HG03354 (cell line): ENCODE measurements around the gene ITGB4.

ENCODE experiments used
- ATAC-seq: cut with Tn5 transposase; IDR thresholded peaks from one replicate; pipeline ENCODE4 v1.9.1; 2021; ENCODE audit warnings: mild to moderate bottlenecking; ENCODE audit not compliant: unreplicated experiment, poor library complexity, severe bottlenecking

The ITGB4 gene

DNA sequence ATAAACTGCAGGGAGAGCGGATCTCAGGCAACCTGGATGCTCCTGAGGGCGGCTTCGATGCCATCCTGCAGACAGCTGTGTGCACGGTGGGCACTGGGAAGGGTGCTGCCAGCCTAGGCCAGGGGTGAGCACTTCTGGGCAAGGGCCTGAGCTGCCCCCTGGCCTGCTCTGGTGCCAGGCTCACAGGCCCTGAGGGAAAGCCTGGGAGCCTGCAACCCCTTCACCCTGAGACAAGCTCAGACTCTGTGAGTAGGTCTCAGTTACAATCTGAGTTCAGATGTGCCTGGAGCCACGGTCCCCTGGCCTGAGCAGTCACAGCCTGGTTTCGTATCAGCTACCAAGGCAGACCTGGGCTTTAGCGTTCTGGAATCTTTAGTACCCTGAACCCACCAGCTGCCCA, 8.1 kb downstream of the ITGB4 start:
- no peak for ATAC-seq

GRCh38 chr17:75730065-75730464, 8.8 kb downstream of the ITGB4 start:
- no peak for ATAC-seq

DNA sequence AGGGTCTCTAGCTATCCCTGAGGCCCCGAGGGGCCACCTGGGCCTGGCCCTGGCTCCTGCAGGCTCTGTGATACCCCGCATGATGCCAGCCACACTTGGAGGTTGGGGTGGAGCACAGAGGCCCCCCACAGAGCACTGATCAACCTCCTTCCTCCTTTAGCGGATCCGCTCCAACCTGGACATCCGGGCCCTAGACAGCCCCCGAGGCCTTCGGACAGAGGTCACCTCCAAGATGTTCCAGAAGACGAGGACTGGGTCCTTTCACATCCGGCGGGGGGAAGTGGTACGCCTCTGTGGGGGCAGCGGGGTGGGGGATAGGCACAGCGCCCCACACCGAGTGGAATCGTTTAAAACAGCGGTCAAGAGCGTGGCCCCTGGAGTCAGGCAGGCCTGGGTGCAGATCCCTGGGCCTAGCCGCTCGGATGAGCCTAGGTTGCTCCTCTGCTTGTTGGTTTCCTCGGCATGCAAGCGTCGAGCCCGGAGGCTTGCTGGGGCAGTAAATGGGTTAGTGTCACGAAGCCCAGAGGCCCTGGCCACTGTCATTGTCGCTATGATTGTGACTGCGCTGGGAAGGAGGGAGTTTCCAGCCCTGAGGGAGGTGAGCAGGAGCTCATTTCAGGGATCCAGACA, 9.9 kb downstream of the ITGB4 start:
- no peak for ATAC-seq

- no peak for ATAC-seq
These were observed 10.6 kb downstream of the ITGB4 start for GRCh38 chr17:75731716-75732498.

- no peak for ATAC-seq
These were observed 12.2 kb downstream of the ITGB4 start for GRCh38 chr17:75733471-75733870.

GRCh38 chr17:75734674-75735294, 13.5 kb downstream of the ITGB4 start:
- no peak for ATAC-seq

DNA sequence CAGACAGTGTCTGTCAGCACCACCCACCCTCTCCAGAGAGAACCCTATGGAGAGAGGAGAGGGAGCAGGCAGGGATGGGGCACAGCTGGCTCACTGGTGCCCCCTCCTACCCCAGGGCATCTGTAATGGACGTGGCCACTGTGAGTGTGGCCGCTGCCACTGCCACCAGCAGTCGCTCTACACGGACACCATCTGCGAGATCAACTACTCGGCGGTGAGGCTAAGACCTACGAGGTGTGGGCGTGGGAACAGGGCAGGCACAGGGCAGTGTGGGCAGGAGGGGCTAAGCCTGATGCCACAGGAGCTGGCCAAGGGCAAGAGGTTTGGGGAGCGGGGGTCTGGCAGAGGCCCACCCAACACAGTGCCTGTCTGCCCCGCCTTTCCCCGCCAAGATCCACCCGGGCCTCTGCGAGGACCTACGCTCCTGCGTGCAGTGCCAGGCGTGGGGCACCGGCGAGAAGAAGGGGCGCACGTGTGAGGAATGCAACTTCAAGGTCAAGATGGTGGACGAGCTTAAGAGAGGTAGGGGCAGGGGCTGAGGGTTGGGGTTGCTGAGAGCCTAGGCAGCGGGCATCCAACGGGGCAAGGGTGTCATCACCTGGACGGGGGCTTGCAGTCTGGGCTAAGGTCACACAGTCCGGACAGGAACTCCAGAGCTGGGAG, 15.0 kb downstream of the ITGB4 start:
- no peak for ATAC-seq

GRCh38 chr17:75737133-75737962, 16.1 kb downstream of the ITGB4 start:
- no peak for ATAC-seq

- ATAC-seq: no peak
These were observed 17.1 kb downstream of the ITGB4 start for GRCh38 chr17:75738218-75738802.

GRCh38 chr17:75739174-75739573, 17.9 kb downstream of the ITGB4 start:
- ATAC-seq: no peak

DNA sequence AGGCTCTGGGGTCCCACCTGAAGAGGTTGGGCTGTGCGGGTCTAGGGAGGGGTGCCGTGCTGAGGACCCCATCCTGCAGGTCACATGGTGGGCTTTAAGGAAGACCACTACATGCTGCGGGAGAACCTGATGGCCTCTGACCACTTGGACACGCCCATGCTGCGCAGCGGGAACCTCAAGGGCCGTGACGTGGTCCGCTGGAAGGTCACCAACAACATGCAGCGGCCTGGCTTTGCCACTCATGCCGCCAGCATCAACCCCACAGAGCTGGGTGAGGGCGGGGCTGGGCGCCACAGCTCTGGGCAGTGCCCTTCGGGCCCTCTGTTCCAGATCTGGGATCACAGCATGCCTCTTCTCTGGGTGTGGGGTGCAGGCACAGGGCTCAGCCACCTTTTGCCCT, 18.5 kb downstream of the ITGB4 start:
- ATAC-seq: no peak

- no peak for ATAC-seq
These were observed 19.0 kb downstream of the ITGB4 start for GRCh38 chr17:75740215-75740614.

GRCh38 chr17:75740631-75741077, 19.4 kb downstream of the ITGB4 start:
- ATAC-seq: no peak

DNA sequence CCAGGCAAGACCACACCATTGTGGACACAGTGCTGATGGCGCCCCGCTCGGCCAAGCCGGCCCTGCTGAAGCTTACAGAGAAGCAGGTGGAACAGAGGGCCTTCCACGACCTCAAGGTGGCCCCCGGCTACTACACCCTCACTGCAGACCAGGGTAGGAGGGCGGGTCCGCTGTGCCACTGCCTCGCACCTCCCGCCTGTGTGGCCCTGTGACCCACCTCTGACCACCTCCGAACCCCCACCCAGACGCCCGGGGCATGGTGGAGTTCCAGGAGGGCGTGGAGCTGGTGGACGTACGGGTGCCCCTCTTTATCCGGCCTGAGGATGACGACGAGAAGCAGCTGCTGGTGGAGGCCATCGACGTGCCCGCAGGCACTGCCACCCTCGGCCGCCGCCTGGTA, 21.1 kb downstream of the ITGB4 start:
- no peak for ATAC-seq

DNA sequence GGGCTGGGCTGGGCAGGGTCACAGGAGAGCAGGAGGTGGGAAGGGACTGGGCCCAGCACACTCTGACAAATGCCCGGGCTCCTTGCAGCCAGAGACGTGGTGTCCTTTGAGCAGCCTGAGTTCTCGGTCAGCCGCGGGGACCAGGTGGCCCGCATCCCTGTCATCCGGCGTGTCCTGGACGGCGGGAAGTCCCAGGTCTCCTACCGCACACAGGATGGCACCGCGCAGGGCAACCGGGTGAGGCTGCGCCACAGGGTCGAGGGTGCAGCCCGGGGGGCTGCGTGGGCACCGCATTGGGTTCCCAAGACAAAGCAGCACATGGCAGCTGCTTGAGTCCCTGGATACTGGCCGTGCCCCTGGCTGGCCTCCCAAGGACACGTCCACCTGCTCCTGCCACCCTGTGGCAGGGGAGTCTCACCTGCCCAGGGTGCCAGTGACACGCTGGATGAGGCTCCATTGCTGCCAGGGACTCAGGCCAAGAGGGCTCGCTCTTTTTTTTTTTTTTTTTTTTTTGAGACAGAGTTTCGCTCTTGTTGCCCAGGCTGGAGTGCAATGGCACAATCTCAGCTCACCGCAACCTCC, 22.5 kb downstream of the ITGB4 start:
- no peak for ATAC-seq

DNA sequence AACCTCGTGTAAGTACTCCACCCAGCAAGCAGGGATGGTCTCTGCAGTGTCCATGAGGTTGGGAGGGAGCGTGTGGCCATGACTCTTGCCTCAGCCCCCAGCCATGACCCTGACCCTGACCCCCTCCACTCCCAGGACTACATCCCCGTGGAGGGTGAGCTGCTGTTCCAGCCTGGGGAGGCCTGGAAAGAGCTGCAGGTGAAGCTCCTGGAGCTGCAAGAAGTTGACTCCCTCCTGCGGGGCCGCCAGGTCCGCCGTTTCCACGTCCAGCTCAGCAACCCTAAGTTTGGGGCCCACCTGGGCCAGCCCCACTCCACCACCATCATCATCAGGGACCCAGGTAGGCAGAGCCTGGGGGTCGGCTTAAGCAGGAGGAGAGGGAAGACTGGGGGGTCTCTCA, 27.4 kb downstream of the ITGB4 start:
- ATAC-seq: no peak

DNA sequence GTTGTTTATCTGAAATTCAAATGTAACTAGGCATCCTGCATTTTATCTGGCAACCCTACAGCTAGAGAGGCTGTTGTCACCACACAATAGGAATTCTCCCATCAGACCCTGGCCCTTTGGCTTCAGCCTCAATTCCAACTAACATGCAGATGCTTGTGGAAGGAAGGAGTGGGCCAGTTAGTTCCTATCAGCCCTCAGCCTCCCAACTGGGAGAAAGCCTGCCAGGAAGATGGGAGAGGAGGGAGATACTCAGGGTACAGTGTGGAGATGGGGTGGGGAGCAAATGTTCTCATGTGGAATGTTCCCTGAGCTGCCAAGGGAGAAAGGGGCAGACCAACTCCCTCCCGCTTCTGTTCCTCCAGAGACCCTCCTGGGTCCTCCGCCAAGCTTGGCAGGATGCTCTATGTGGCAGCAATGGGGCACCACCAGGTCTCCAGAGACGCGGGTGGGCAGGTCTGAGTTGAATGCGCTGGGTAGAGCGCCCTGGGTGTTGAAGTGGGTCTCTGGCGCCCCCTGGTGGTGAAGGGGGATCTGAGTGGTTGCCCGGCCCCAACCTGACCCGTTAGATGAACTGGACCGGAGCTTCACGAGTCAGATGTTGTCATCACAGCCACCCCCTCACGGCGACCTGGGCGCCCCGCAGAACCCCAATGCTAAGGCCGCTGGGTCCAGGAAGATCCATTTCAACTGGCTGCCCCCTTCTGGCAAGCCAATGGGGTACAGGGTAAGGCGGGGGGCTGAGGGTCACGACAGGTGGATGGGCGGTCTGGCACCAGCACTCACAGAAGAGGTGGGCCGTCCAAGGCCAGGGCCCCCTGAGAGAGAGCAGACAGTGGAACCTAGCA, 28.5 kb downstream of the ITGB4 start:
- ATAC-seq: peak; percentile 61
